ENCODE results near the gene ZNF692.

ZNF692 gene

DNA sequence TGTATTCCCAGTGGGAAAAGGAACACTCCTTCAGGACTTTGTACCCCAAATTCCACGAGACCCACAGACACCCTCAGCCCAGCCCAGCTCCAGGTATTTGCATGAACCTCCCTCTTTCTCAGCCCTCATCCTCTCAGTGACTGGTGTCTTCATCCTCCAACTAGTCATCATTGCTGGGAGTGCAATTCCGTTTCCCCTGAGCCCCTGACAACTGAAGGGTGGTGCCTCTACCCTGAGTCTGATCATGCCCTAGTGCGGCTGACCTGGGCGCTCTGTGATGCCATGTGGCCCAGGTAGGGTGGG, 3.8 kb upstream of the ZNF692 start:
- TF ChIP-seq GATA1 (IDR thresholded peaks at IDR 0.05; ENCODE audit: low read depth, low read length), result no peak
- no peak for TF ChIP-seq POLR2A (IDR thresholded peaks at IDR 0.05; ENCODE audit: low read length)
- no peak for DNase-seq

DNA sequence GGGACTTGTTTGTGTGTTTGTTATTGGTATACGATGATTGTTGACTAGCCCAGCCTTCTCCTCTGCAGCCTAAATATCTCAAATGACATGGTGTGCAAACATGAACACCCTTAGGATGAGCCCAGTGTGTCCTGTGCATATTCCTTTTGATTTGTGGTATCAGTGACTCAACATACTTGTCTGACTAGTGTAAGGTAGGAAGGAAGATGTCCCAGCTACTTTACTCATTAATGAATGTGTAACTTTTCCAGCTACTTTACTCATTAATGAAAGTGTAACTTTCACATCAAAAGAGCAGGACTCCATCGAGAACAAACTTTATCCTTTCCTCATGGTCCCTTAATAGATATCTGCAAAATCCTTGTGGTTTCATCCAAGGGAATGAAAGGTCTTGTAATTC, 2.7 kb upstream of the ZNF692 start:
- TF ChIP-seq GATA1 (IDR thresholded peaks at IDR 0.05; ENCODE audit: low read depth, low read length) (no peak), POLR2A (IDR thresholded peaks at IDR 0.05; ENCODE audit: low read length) (no peak)
- DNase-seq, result no peak

- no peak for DNase-seq
- TF ChIP-seq GATA1 (IDR thresholded peaks at IDR 0.05; ENCODE audit: low read depth, low read length) (no peak), POLR2A (IDR thresholded peaks at IDR 0.05; ENCODE audit: low read length) (no peak)
Measured at GRCh38 chr1:248860007-248860406, 1.1 kb upstream of the ZNF692 start.

DNA sequence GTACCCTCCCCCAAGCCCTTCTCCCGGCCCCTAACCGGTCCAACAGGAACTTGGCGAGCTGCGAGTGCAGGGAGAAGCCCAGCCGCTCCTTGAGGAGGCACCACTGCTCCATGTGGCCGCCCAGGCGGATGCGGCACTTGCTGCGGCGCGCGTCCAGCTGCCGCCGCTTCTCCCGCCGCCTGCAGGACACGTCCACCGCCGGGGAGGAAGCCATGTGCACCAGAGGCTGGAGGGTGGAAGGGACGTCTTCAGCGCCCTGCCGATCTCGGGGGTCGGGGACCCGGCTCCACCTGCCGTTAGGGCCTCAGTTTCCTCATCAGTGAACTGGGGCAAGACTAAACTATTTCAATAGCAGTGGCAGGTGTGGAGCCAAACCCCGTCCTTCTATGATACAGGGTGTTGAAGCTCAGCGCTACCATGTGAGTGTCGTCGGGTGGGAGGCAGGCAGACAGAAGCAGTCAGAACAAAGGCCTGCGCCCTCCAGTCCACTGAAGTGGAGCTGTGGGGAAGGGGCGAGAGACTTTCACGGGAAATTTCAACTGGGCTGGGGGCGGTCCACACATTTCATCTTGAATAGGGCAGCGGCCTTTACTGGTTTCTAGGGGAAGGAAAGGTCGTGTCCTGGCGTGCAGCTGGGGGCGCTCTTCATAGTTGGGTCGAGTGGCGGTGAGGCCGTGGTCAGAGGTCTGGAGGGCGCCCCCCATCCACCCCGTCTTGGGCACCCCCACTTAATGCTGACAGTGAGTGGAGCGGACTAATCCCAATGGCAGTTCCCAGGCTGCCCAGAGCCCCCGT, 592 bp downstream of the ZNF692 start:
- TF ChIP-seq POLR2A (IDR thresholded peaks at IDR 0.05; ENCODE audit: low read length), result peak; percentile 39
- TF ChIP-seq GATA1 (IDR thresholded peaks at IDR 0.05; ENCODE audit: low read depth, low read length), result no peak
- DNase-seq, result peak; percentile 93 to 94

DNA sequence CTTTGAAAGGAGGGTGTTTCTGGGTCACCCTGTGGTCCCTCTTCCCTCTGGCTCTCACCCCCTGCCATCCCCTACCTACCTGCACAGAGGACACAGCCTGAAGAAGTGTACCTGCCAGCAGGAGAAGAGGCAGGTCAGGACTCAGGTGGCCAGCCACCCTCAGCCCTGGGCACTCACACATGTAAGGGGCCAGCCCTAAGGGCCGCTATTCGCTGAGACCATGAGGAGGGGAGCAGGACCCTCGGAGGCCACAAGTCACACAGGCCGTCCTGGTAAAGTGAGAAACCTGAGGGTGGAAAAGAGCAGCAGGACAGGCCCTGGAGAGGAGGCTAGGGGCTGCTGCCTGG, 1.2 kb downstream of the ZNF692 start:
- TF ChIP-seq POLR2A (IDR thresholded peaks at IDR 0.05; ENCODE audit: low read length) (no peak), GATA1 (IDR thresholded peaks at IDR 0.05; ENCODE audit: low read depth, low read length) (no peak)
- DNase-seq, result no peak

DNA sequence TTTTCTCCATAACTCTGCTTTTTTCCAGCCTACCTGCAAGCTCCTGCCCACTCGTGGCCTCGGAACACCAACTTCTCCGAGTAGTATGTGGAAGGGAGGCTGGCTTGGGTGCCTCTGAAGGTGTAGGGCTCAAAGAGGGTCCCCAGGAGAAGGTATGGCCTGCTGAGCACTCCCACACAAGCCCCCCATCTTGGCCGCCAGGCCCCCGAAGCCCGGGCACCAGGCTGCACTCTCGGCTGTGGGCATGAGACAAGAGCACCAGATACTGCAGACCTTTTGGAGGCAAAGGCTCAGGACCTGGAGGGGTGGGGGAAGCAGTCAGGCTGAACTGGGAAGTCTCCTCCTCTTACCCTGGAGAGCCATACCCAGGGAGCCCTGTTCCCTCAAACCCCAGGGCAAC, 1.7 kb downstream of the ZNF692 start:
- no peak for TF ChIP-seq POLR2A (IDR thresholded peaks at IDR 0.05; ENCODE audit: low read length)
- DNase-seq, result no peak

DNA sequence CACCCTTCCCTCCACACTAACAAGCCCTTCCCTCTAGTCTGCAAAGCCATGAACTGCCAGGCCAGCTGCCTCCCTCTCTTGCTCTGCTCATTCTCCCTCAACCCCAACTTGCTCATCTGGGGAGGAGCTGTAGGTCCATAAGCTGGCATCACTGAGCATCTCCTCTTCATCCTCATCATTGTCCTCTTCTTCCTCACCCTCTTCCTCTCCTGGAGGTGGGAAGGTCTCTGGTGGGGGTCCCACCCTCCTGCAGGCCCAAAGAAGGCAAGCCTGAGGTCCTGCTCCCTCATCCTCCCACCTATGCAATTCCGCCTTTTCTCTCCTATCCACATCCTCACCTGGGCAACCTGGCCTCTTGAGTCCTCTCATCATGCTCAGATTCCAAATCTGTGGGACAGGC, 2.7 kb downstream of the ZNF692 start:
- TF ChIP-seq POLR2A (IDR thresholded peaks at IDR 0.05; ENCODE audit: low read length) (no peak), GATA1 (IDR thresholded peaks at IDR 0.05; ENCODE audit: low read depth, low read length) (no peak)
- DNase-seq, result no peak

DNA sequence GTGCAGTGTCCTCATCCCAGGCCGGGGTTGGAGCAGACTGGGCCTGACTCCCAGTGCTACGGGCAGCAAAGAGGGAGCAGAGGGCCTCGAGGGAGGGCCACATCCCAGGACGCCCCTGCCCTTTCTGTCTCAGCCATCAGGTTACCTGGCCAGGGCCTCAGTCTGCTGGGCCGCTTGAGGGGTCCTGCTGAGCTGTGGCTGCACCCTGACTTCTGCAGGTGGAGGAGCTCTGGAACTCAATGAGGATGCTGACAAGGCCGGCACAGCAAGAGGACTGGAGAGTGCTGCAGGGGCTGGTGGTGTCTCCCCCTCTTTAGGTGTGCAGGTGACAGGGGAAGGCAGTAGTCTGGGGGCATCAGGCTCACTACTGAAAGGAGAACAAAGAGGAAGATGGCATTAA, 3.3 kb downstream of the ZNF692 start:
- no peak for DNase-seq
- TF ChIP-seq GATA1 (IDR thresholded peaks at IDR 0.05; ENCODE audit: low read depth, low read length), result no peak
- TF ChIP-seq POLR2A (IDR thresholded peaks at IDR 0.05; ENCODE audit: low read length), result no peak

DNA sequence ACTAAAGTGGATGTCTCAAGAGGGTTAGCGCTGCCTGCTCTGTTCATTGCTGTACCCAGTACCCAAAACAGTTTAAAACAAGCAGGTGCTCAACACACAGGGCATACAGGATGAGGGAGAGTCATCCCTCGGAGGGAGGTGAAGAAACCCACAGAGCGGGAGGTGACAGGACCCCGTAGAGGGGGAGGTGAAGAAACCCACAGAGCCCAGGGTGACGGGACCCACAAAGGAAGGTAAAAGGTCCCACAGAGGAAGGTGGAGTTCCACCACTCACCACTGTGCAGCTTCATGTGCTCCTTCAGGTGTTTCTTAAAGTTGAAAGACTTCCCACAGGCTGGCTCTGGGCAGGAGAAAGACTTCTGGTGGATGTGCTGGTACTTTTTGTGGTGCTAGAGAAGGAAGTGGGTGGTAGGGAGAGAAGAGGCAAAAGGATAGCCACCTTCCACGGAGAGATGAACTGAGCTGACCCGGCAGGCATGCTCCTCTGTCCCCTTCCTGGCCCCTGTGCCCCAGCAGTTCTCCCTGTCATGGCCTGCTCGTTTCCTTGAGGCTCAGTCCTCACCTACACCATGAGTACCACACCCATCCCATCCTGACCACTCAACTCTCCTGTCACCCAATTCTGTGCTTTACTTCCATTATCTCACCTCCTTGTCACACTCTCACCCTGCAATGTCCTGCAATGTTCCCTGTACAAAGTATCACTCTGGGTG, 5.1 kb downstream of the ZNF692 start:
- DNase-seq, result peak in 1 of 2 experiments; percentile 34
- peak; percentile 32 for TF ChIP-seq POLR2A (IDR thresholded peaks at IDR 0.05; ENCODE audit: low read length)
- TF ChIP-seq GATA1 (IDR thresholded peaks at IDR 0.05; ENCODE audit: low read depth, low read length), result no peak

- TF ChIP-seq POLR2A (IDR thresholded peaks at IDR 0.05; ENCODE audit: low read length), result no peak
- no peak for TF ChIP-seq GATA1 (IDR thresholded peaks at IDR 0.05; ENCODE audit: low read depth, low read length)
- DNase-seq, result no peak
Measured at GRCh38 chr1:248852481-248853405, 6.1 kb downstream of the ZNF692 start.

DNA sequence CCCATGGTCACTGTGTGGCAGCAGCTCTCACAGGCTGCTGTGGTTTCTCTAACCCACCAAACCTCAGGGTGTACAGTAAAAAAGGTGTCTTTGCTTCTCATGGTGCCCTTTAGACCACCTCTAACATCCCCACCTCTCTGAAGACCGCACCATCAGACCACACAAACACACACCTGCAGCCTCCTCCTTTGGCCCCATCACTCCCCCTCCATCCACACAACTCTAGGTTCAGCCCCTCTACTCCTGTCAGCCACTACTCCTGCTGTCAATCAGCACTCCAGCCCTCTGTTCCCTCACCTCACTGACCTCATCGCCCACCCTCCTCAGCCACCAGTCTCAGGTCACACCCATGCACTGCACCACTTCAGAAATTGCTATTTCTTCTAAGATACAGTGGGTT, 7.5 kb downstream of the ZNF692 start:
- TF ChIP-seq POLR2A (IDR thresholded peaks at IDR 0.05; ENCODE audit: low read length) (peak; percentile 25), GATA1 (IDR thresholded peaks at IDR 0.05; ENCODE audit: low read depth, low read length) (no peak)
- no peak for DNase-seq

GRCh38 chr1:248850536-248851251, 8.2 kb downstream of the ZNF692 start:
- DNase-seq, result no peak
- TF ChIP-seq GATA1 (IDR thresholded peaks at IDR 0.05; ENCODE audit: low read depth, low read length) (no peak), POLR2A (IDR thresholded peaks at IDR 0.05; ENCODE audit: low read length) (no peak)

DNA sequence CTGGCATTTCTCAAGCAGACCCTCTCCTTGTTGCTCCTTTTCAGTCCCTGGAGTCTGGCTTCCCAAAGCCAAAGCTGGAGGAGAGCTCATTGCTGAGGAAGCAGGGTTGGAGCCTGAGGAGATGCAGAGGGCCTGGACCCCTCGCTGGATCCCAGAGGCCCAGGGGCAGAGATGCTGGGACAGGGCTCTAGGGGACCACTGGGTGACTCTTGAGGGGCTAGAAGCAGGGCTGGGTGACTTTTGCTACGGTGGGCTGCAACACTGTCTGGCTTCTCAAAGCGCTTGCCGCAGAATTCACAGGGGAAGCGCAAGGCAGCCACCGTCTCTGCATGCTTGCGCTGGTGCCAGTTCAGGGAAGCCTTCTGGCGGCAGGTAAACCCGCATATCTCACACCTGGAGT, 8.8 kb downstream of the ZNF692 start:
- TF ChIP-seq POLR2A (IDR thresholded peaks at IDR 0.05; ENCODE audit: low read length), result no peak
- no peak for TF ChIP-seq GATA1 (IDR thresholded peaks at IDR 0.05; ENCODE audit: low read depth, low read length)
- DNase-seq, result no peak

DNA sequence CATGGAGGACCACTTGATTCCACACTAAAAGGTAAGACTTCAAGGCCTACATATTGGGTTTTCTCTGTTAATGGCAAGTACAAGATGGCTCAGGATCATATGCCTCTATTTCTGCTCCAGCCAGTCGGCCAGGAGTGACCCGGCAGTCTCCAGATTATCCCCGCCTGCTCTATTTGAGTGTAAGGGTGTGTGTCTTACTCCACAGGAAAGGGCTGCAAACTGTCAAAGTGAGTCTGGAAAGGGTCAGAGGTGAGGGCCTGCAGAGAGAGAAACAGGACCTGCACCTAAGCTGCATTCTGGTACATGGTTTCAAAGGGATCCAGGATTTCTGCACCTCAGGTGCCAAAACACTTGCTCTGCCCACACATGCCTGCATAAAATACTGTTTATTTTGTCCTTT, 9.2 kb downstream of the ZNF692 start:
- TF ChIP-seq POLR2A (IDR thresholded peaks at IDR 0.05; ENCODE audit: low read length) (peak; percentile 7), GATA1 (IDR thresholded peaks at IDR 0.05; ENCODE audit: low read depth, low read length) (no peak)
- DNase-seq, result no peak

Measured in erythroblast (primary cell).